ENCODE measurements around the gene COQ4. TPM values are rescaled to one million over a fixed set of nuclear protein-coding genes. Genes with fewer than 3 reads are reported as not detected.

The COQ4 gene
- total RNA-seq, 4 donors from 2014 or later, result 55.5 to 89.2 (median 77.9) TPM

- intact Hi-C loops (cut with DNase I), result no loop called here
- no peak for TF ChIP-seq CTCF (IDR thresholded peaks at IDR 0.05)
- no peak for TF ChIP-seq POLR2A (IDR thresholded peaks at IDR 0.05)
- 79 to 100% methylated on average over 4 to 8 of the region's 9 CpGs for WGBS, 2 donors
- no peak overlapping the region for H3K4me3 ChIP-seq
- H3K4me1 ChIP-seq, result peaks cover 13 to 52% (median 35%) of the 10 kb centered on the region in 3 donors
- H3K27me3 ChIP-seq, result no peaks in the 10 kb centered on the region
- H3K9me3 ChIP-seq, result no peaks in the 10 kb centered on the region
- H3K36me3 ChIP-seq, result peaks cover 0 to 55% (median 10%) of the 10 kb centered on the region in 3 donors
- H3K27ac ChIP-seq, result no peak overlapping the region
- no peak for DNase-seq
Observed at GRCh38 chr9:128374221-128374675, 51.6 kb downstream of the COQ4 start.

GRCh38 chr9:128375865-128376264 lies 53.2 kb downstream of the COQ4 start:
- WGBS, 2 donors, result 42 to 50% methylated on average over 5 of the region's 5 CpGs
- H3K4me1 ChIP-seq, result peaks cover 6 to 38% (median 23%) of the 10 kb centered on the region in 3 donors
- intact Hi-C loops (cut with DNase I), result no loop called here

GRCh38 chr9:128382261-128382660 lies 59.6 kb downstream of the COQ4 start:
- intact Hi-C loops (cut with DNase I), result no loop called here
- Histone ChIP-seq H3K9me3 (no peaks in the 10 kb centered on the region), H3K4me3 (no peak overlapping the region), H3K4me1 (peaks cover 0 to 29% (median 0%) of the 10 kb centered on the region in 3 donors), H3K27me3 (no peaks in the 10 kb centered on the region), H3K36me3 (peaks cover 6 to 96% (median 29%) of the 10 kb centered on the region in 3 donors), H3K27ac (peak overlapping the region in 3 of 4 donors; percentile 22 to 63 (median 42))
- TF ChIP-seq POLR2A (IDR thresholded peaks at IDR 0.05), result no peak
- no peak for TF ChIP-seq CTCF (IDR thresholded peaks at IDR 0.05)
- DNase-seq, result no peak
- 84 to 85% methylated on average over 4 to 5 of the region's 6 CpGs for WGBS, 2 donors

More at GRCh38 chr9:128375865-128376264, 53.2 kb downstream of the COQ4 start:
- no peak for TF ChIP-seq POLR2A (IDR thresholded peaks at IDR 0.05)
- no peak for TF ChIP-seq CTCF (IDR thresholded peaks at IDR 0.05)
- Histone ChIP-seq H3K27ac (no peak overlapping the region), H3K36me3 (peaks cover 6 to 72% (median 10%) of the 10 kb centered on the region in 3 donors), H3K4me3 (no peak overlapping the region), H3K9me3 (no peaks in the 10 kb centered on the region), H3K27me3 (no peaks in the 10 kb centered on the region)
- no peak for DNase-seq

GRCh38 chr9:128383007-128383753 lies 60.5 kb downstream of the COQ4 start:
- intact Hi-C loops (cut with DNase I), result no loop called here
- peaks cover 0 to 29% (median 0%) of the 10 kb centered on the region in 3 donors for H3K4me1 ChIP-seq
- no peak for TF ChIP-seq POLR2A (IDR thresholded peaks at IDR 0.05)
- no peak for TF ChIP-seq CTCF (IDR thresholded peaks at IDR 0.05)
- H3K4me3 ChIP-seq, result no peak overlapping the region
- H3K36me3 ChIP-seq, result peaks cover 12 to 100% (median 32%) of the 10 kb centered on the region in 3 donors
- H3K27me3 ChIP-seq, result no peaks in the 10 kb centered on the region
- DNase-seq, result no peak
- 85 to 93% methylated on average over 5 to 9 of the region's 9 CpGs for WGBS, 2 donors
- H3K27ac ChIP-seq, result peak overlapping the region in 1 of 4 donors; percentile 42
- H3K9me3 ChIP-seq, result no peaks in the 10 kb centered on the region

Other genes starting within 250 kb of the COQ4 start
- gene PTGES2, start 195.1 kb upstream of the COQ4 start, total RNA-seq, result 100 to 1,000 TPM in 1 of 4 donors, 10 to 100 TPM in 3; 54.2 to 118 (median 83.0) TPM
- gene LCN2, start 173.4 kb upstream of the COQ4 start, total RNA-seq, result 100 to 1,000 TPM in 3 of 4 donors, 10 to 100 TPM in 1; 36.2 to 931 (median 809) TPM
- 100 to 1,000 TPM; 124 to 214 (median 162) TPM for gene BBLN, start 162.6 kb upstream of the COQ4 start, total RNA-seq
- gene CIZ1, start 131.3 kb upstream of the COQ4 start, total RNA-seq, result 10 to 100 TPM; 31.0 to 74.6 (median 43.7) TPM
- 1 to 10 TPM; 1.3 to 9.7 (median 1.6) TPM for gene DNM1, start 119.5 kb upstream of the COQ4 start, total RNA-seq
- gene GOLGA2, start 46.8 kb upstream of the COQ4 start, total RNA-seq, result 10 to 100 TPM; 76.1 to 92.0 (median 89.2) TPM
- gene SWI5, start 46.6 kb upstream of the COQ4 start, total RNA-seq, result 10 to 100 TPM; 15.2 to 28.2 (median 17.5) TPM
- gene TRUB2, start 392 bp upstream of the COQ4 start, total RNA-seq, result 10 to 100 TPM; 13.2 to 15.6 (median 15.3) TPM
- gene SLC27A4, start 17.7 kb downstream of the COQ4 start, total RNA-seq, result 100 to 1,000 TPM in 1 of 4 donors, 10 to 100 TPM in 3; 36.6 to 110 (median 72.2) TPM
- gene URM1, start 48.5 kb downstream of the COQ4 start, total RNA-seq, result 10 to 100 TPM; 22.7 to 31.5 (median 25.5) TPM
- gene CERCAM, start 98.0 kb downstream of the COQ4 start, total RNA-seq, result 10 to 100 TPM in 1 of 4 donors, 1 to 10 TPM in 3; 2.2 to 18.3 (median 6.2) TPM
- gene ODF2, start 133.2 kb downstream of the COQ4 start, total RNA-seq, result 10 to 100 TPM; 13.2 to 28.0 (median 19.8) TPM
- gene GLE1, start 181.9 kb downstream of the COQ4 start, total RNA-seq, result 10 to 100 TPM; 21.4 to 31.2 (median 24.4) TPM
- 100 to 1,000 TPM in 3 of 4 donors, 10 to 100 TPM in 1; 97.8 to 233 (median 160) TPM for gene SPTAN1, start 229.7 kb downstream of the COQ4 start, total RNA-seq

All from esophagus squamous epithelium (tissue), 5 donors.